Mesenchymal stem cell (in vitro differentiated cells and primary cell): ENCODE data around the gene WDR62.
"Not testable (repeated sequence)": the region's sequence is repeated elsewhere in the genome, so short reads cannot be mapped to it uniquely, and the experiment has no call there.

Source experiments
- DNase-seq: peaks from one replicate; pipeline ENCODE4 v3.0.0-alpha.2; 2013
- H2AFZ ChIP-seq: one replicate; pipeline ENCODE4 v1.6.1; 2013; ENCODE audit warnings: low read depth, mild to moderate bottlenecking, control low read depth, inconsistent platforms, low read length, moderate library complexity
- H2AK5ac ChIP-seq: 2 replicates; pipeline ENCODE4 v1.6.1; 2013; ENCODE audit warnings: low read length, moderate library complexity, mild to moderate bottlenecking, inconsistent platforms; ENCODE audit not compliant: severe bottlenecking
- H2BK120ac ChIP-seq: one replicate; pipeline ENCODE4 v1.6.1; 2013; ENCODE audit warnings: low read depth, mild to moderate bottlenecking, inconsistent platforms, low read length, moderate library complexity
- H2BK12ac ChIP-seq, 2 experiments: one replicate each; pipeline ENCODE4 v1.6.1; 2013; ENCODE audit warnings: inconsistent platforms in 2 of 2, low read length in 2 of 2, mild to moderate bottlenecking in 2 of 2, moderate library complexity in 2 of 2, control low read depth in 1 of 2
- H2BK15ac ChIP-seq: one replicate; pipeline ENCODE4 v1.6.1; 2013; ENCODE audit warnings: mild to moderate bottlenecking, low read depth, inconsistent platforms; ENCODE audit not compliant: poor library complexity, severe bottlenecking
- H2BK5ac ChIP-seq: 2 replicates; pipeline ENCODE4 v1.6.1; 2013; ENCODE audit warnings: low read depth, mild to moderate bottlenecking, low read length, control low read depth, inconsistent platforms; ENCODE audit not compliant: poor library complexity, severe bottlenecking
- H3K14ac ChIP-seq, 2 experiments: one replicate each; pipeline ENCODE4 v1.6.1; 2013; ENCODE audit warnings: inconsistent platforms in 2 of 2, low read length in 2 of 2, control low read depth in 1 of 2, mild to moderate bottlenecking in 1 of 2, moderate library complexity in 1 of 2
- H3K18ac ChIP-seq, 2 experiments: one replicate each; pipeline ENCODE4 v1.6.1; 2013; ENCODE audit warnings: inconsistent platforms in 2 of 2, low read length in 2 of 2, control low read depth in 1 of 2, low read depth in 1 of 2, mild to moderate bottlenecking in 1 of 2
- H3K23ac ChIP-seq, 2 experiments: one replicate each; pipeline ENCODE4 v1.6.1; 2013; ENCODE audit warnings: inconsistent platforms in 2 of 2, low read length in 2 of 2, mild to moderate bottlenecking in 2 of 2, moderate library complexity in 2 of 2, control low read depth in 1 of 2
- H3K27ac ChIP-seq: 2 replicates; pipeline ENCODE4 v1.5.1; 2013; ENCODE audit warnings: mild to moderate bottlenecking, moderate library complexity, low read length, control low read depth, inconsistent platforms; ENCODE audit not compliant: poor library complexity, severe bottlenecking
- H3K27me3 ChIP-seq, 2 experiments: 2 replicates each; pipeline versions ENCODE4 v1.6.1 to v1.7.0; 2013; ENCODE audit warnings: low read length in 2 of 2, mild to moderate bottlenecking in 2 of 2, moderate library complexity in 2 of 2, control low read depth in 1 of 2, inconsistent platforms in 1 of 2; ENCODE audit not compliant: control insufficient read depth in 1 of 2, insufficient read depth in 1 of 2
- H3K36me3 ChIP-seq, 2 experiments: 2 replicates each; pipeline versions ENCODE4 v1.6.1 to v1.7.0; 2013; ENCODE audit warnings: low read length in 2 of 2, control low read depth in 1 of 2, inconsistent platforms in 1 of 2, low read depth in 1 of 2, mild to moderate bottlenecking in 1 of 2; ENCODE audit not compliant: insufficient read depth in 2 of 2, control insufficient read depth in 1 of 2
- H3K4ac ChIP-seq, 2 experiments: one replicate each; pipeline ENCODE4 v1.6.1; 2013; ENCODE audit warnings: inconsistent platforms in 2 of 2, low read length in 2 of 2, mild to moderate bottlenecking in 2 of 2, moderate library complexity in 2 of 2, control low read depth in 1 of 2, low read depth in 1 of 2
- H3K4me1 ChIP-seq: 2 replicates; pipeline ENCODE4 v1.6.1; 2013; ENCODE audit warnings: low read depth, low read length, control low read depth; ENCODE audit not compliant: control insufficient read depth, insufficient read depth
- H3K4me2 ChIP-seq: 2 replicates; pipeline ENCODE4 v1.6.1; 2013; ENCODE audit warnings: low read length, mild to moderate bottlenecking, inconsistent platforms; ENCODE audit not compliant: poor library complexity, severe bottlenecking
- H3K4me3 ChIP-seq, 2 experiments: 2 replicates each; pipeline versions ENCODE4 v1.5.1 to v1.7.0; 2013; ENCODE audit warnings: low read length in 2 of 2, mild to moderate bottlenecking in 2 of 2, control low read depth in 1 of 2, low read depth in 1 of 2; ENCODE audit not compliant: insufficient read depth in 1 of 2
- H3K79me1 ChIP-seq: replicated peaks from 2 replicates; pipeline ENCODE4 v1.6.1; 2013; ENCODE audit warnings: mild to moderate bottlenecking, control low read depth, low read length, inconsistent platforms; ENCODE audit not compliant: poor library complexity, severe bottlenecking
- H3K9ac ChIP-seq: 2 replicates; pipeline ENCODE4 v1.7.0; 2013; ENCODE audit warnings: mild to moderate bottlenecking, low read length, moderate library complexity
- H3K9me3 ChIP-seq: 2 replicates; pipeline ENCODE4 v1.7.0; 2013; ENCODE audit warnings: mild to moderate bottlenecking, low read length; ENCODE audit not compliant: control insufficient read depth
- H4K8ac ChIP-seq: one replicate; pipeline ENCODE4 v1.6.1; 2013; ENCODE audit warnings: inconsistent platforms, mild to moderate bottlenecking, low read length, moderate library complexity
- H4K91ac ChIP-seq: one replicate; pipeline ENCODE4 v1.6.1; 2013; ENCODE audit warnings: mild to moderate bottlenecking, low read length, inconsistent platforms
- WGBS: methylation state at CpG from one replicate; pipeline ENCODE4 v1.1.7; 2013; ENCODE audit warnings: mixed read lengths; 5-methylcytosine and 5-hydroxymethylcytosine counted together

Gene WDR62

GRCh38 chr19:36131221-36131620 is 76.5 kb downstream of the WDR62 start:
- not testable (repeated sequence) for H2AFZ ChIP-seq, H3K14ac ChIP-seq, H4K91ac ChIP-seq, H3K27me3 ChIP-seq, H3K4me2 ChIP-seq, H2BK5ac ChIP-seq, H3K18ac ChIP-seq, H3K36me3 ChIP-seq, H2BK12ac ChIP-seq, H2AK5ac ChIP-seq, DNase-seq, H3K4me3 ChIP-seq, H4K8ac ChIP-seq, H3K23ac ChIP-seq, H3K79me1 ChIP-seq, H3K9me3 ChIP-seq, H3K4me1 ChIP-seq, H3K9ac ChIP-seq, H3K4ac ChIP-seq, H2BK120ac ChIP-seq, H3K27ac ChIP-seq, H2BK15ac ChIP-seq
- 88% methylated on average over 6 of the region's 6 CpGs for WGBS

- H2BK120ac ChIP-seq, H3K27me3 ChIP-seq, H3K27ac ChIP-seq, DNase-seq, H3K9ac ChIP-seq, H3K4me3 ChIP-seq, H3K23ac ChIP-seq, H2BK15ac ChIP-seq, H3K4me2 ChIP-seq, H4K8ac ChIP-seq, H2AK5ac ChIP-seq, H3K18ac ChIP-seq, H2AFZ ChIP-seq, H3K4ac ChIP-seq, H3K79me1 ChIP-seq, H2BK12ac ChIP-seq, H3K9me3 ChIP-seq, H3K36me3 ChIP-seq, H2BK5ac ChIP-seq, H3K14ac ChIP-seq: not testable (repeated sequence)
- Histone ChIP-seq H4K91ac (peak overlapping the region; percentile 41), H3K4me1 (peaks cover 10% of the 10 kb centered on the region)
- WGBS = 92% methylated on average over 4 of the region's 4 CpGs
Observed at GRCh38 chr19:36134867-36135266, 80.2 kb downstream of the WDR62 start.

- no peak overlapping the region for H4K8ac ChIP-seq
- DNase-seq = no peak
Observed at GRCh38 chr19:36136964-36137686, 82.4 kb downstream of the WDR62 start.

GRCh38 chr19:36139120-36139472 is 84.4 kb downstream of the WDR62 start:
- H2BK15ac ChIP-seq = peak overlapping the region; percentile 77

More at GRCh38 chr19:36136964-36137686, 82.4 kb downstream of the WDR62 start:
- H3K4me1 ChIP-seq = peaks cover 19% of the 10 kb centered on the region
- H3K23ac ChIP-seq = no peak overlapping the region
- H2BK120ac ChIP-seq = no peak overlapping the region
- no peak overlapping the region for H3K4me2 ChIP-seq
- H3K36me3 ChIP-seq = peaks cover 6 to 9% of the 10 kb centered on the region in 2 experiments
- peaks cover 5% of the 10 kb centered on the region for H3K79me1 ChIP-seq
- peak overlapping the region; percentile 59 for H4K91ac ChIP-seq
- no peak overlapping the region for H3K4ac ChIP-seq
- no peak overlapping the region for H3K27ac ChIP-seq
- peak overlapping the region; percentile 40 for H3K9ac ChIP-seq
- H3K27me3 ChIP-seq = no peaks in the 10 kb centered on the region
- H2AK5ac ChIP-seq = peak overlapping the region; percentile 49
- H2BK15ac ChIP-seq = no peak overlapping the region
- H2BK12ac ChIP-seq = no peak overlapping the region
- H2BK5ac ChIP-seq = no peak overlapping the region
- H3K14ac ChIP-seq = no peak overlapping the region
- WGBS = 88% methylated on average over 10 of the region's 12 CpGs
- peak overlapping the region in 1 of 2 experiments; percentile 18 for H3K18ac ChIP-seq
- no peak overlapping the region for H3K4me3 ChIP-seq
- H2AFZ ChIP-seq = no peak overlapping the region
- H3K9me3 ChIP-seq = no peaks in the 10 kb centered on the region

More at GRCh38 chr19:36139120-36139472, 84.4 kb downstream of the WDR62 start:
- H3K36me3 ChIP-seq = peaks cover 20% of the 10 kb centered on the region in 2 experiments
- peaks cover 18% of the 10 kb centered on the region for H3K4me1 ChIP-seq
- H3K9ac ChIP-seq = peak overlapping the region; percentile 100
- H2BK12ac ChIP-seq = no peak overlapping the region
- no peaks in the 10 kb centered on the region for H3K27me3 ChIP-seq
- H3K79me1 ChIP-seq = peaks cover 17% of the 10 kb centered on the region
- peak overlapping the region; percentile 98 for H3K4me2 ChIP-seq
- no peak overlapping the region for H3K23ac ChIP-seq
- peak overlapping the region; percentile 94 for H4K91ac ChIP-seq
- H2BK5ac ChIP-seq = no peak overlapping the region
- H2AFZ ChIP-seq = no peak overlapping the region
- WGBS = 50% methylated on average over 2 of the region's 7 CpGs
- peak overlapping the region; percentile 94 for H4K8ac ChIP-seq
- H3K4ac ChIP-seq = peak overlapping the region in 1 of 2 experiments; percentile 85
- peak overlapping the region; percentile 61 to 96 for H3K4me3 ChIP-seq
- H3K9me3 ChIP-seq = no peaks in the 10 kb centered on the region
- no peak overlapping the region for H2AK5ac ChIP-seq
- no peak for DNase-seq
- no peak overlapping the region for H3K14ac ChIP-seq
- H3K27ac ChIP-seq = peak overlapping the region; percentile 100
- peak overlapping the region; percentile 55 for H2BK120ac ChIP-seq
- H3K18ac ChIP-seq = peak overlapping the region; percentile 93 to 97
